Measurements from ENCODE around the gene MNAT1. TPM values are rescaled to one million over a fixed set of nuclear protein-coding genes. Genes with fewer than 3 reads are reported as not detected.

Gene MNAT1
- total RNA-seq, 1 donor: 71.7 TPM

- DNase-seq (ENCODE audit: low read depth): no peak
- no peak overlapping the region for H3K4me3 ChIP-seq (ENCODE audit: low read depth, low read length)
- TF ChIP-seq, protein P1, sequence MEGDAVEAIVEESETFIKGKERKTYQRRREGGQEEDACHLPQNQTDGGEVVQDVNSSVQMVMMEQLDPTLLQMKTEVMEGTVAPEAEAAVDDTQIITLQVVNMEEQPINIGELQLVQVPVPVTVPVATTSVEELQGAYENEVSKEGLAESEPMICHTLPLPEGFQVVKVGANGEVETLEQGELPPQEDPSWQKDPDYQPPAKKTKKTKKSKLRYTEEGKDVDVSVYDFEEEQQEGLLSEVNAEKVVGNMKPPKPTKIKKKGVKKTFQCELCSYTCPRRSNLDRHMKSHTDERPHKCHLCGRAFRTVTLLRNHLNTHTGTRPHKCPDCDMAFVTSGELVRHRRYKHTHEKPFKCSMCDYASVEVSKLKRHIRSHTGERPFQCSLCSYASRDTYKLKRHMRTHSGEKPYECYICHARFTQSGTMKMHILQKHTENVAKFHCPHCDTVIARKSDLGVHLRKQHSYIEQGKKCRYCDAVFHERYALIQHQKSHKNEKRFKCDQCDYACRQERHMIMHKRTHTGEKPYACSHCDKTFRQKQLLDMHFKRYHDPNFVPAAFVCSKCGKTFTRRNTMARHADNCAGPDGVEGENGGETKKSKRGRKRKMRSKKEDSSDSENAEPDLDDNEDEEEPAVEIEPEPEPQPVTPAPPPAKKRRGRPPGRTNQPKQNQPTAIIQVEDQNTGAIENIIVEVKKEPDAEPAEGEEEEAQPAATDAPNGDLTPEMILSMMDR (IDR thresholded peaks at IDR 0.05; ENCODE audit: insufficient read depth, low read depth, low read length): no peak
These were observed 65.8 kb downstream of the MNAT1 start for GRCh38 chr14:60800409-60800808.

- TF ChIP-seq, protein P1 (IDR thresholded peaks at IDR 0.05; ENCODE audit: insufficient read depth, low read depth, low read length): no peak
- no peak overlapping the region for H3K4me3 ChIP-seq (ENCODE audit: low read depth, low read length)
- no peak for DNase-seq (ENCODE audit: low read depth)
These were observed 69.3 kb downstream of the MNAT1 start for GRCh38 chr14:60803871-60804270.

- DNase-seq (ENCODE audit: low read depth): peak; percentile 12
- H3K4me3 ChIP-seq (ENCODE audit: low read depth, low read length): no peak overlapping the region
- TF ChIP-seq, protein P1 (IDR thresholded peaks at IDR 0.05; ENCODE audit: insufficient read depth, low read depth, low read length): no peak
These were observed 71.4 kb downstream of the MNAT1 start for GRCh38 chr14:60805841-60806430.

DNA sequence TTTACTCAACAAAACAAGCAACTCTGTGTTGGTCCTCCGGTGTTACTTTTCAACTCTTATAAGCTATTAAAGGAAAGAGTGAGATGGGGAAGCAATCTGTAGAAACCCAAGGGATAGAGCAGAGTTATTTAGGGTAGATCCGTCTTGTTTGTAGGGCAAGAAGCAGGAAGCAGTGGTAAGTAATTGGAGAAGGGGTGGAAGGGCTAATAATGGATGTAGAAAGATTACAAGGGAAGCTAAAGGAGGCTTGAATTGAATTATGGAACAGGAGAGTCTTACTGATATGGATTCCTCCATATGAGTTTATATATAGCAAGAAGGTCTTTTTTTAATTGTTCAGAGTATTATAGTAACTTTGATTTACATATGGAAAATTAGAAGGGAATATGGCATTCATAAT lies 72.7 kb downstream of the MNAT1 start:
- no peak for DNase-seq (ENCODE audit: low read depth)
- no peak overlapping the region for H3K4me3 ChIP-seq (ENCODE audit: low read depth, low read length)
- TF ChIP-seq, protein P1 (IDR thresholded peaks at IDR 0.05; ENCODE audit: insufficient read depth, low read depth, low read length): no peak

DNA sequence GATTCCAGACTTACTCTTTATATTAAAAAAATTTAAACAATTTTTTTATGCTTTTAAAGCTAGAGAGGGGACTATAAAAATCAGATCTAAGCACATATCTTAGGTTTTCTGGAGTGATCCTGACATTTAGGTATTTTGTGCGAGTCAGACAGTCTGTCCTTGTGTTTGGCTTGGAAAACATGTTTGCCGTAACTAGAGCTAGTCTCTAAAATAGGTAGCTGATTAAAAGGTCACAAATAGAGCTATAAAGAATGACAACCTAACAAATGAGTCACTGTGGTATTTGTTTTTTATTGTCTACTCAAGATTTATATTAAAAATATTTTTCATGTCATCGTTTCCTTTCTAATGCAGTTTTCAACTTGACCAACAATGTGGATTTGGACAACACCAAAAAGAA lies 73.4 kb downstream of the MNAT1 start:
- DNase-seq (ENCODE audit: low read depth): peak; percentile 2
- TF ChIP-seq, protein P1 (IDR thresholded peaks at IDR 0.05; ENCODE audit: insufficient read depth, low read depth, low read length): no peak
- H3K4me3 ChIP-seq (ENCODE audit: low read depth, low read length): no peak overlapping the region

DNA sequence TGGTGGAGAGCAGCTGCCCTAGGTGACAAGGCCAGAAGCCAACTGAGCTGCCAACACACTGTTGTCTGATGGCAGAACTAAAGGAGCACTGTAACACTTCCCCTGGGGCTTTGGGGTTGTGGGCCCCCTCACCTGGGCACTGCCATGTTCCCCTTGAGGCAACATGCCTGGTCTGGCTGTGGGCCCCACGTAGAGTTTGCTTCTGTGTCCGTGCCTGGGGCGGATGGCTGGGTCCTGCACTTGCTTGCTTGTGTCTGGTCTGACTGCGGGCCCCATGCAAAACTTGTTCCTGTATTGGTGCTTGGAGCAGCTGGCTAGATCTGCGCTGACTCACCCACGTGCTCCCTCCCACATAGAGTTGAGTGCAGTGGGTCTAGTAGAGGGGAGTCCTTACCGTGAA lies 78.4 kb downstream of the MNAT1 start:
- H3K4me3 ChIP-seq (ENCODE audit: low read depth, low read length): no peak overlapping the region
- TF ChIP-seq, protein P1 (IDR thresholded peaks at IDR 0.05; ENCODE audit: insufficient read depth, low read depth, low read length): no peak

DNA sequence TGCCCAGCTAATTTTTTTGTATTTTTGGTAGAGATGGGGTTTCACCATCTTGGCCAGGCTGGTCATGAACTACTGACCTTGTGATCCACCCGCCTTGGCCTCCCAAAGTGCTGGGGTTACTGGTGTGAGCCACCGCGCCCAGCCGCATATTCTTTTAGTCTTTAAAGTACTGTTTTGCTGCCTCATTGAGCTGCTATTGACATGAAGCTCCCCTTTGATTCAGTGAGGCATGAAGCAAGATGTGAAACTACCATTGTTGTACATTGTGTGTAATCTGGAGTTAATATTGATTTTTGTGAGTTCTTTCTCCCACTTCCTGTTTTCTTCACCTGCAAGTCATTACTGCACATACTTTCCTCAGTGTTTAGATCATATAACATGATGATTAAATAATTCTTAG lies 80.8 kb downstream of the MNAT1 start:
- H3K4me3 ChIP-seq (ENCODE audit: low read depth, low read length): no peak overlapping the region
- no peak for DNase-seq (ENCODE audit: low read depth)
- TF ChIP-seq, protein P1 (IDR thresholded peaks at IDR 0.05; ENCODE audit: insufficient read depth, low read depth, low read length): no peak

More for the DNA sequence above, 78.4 kb downstream of the MNAT1 start:
- DNase-seq (ENCODE audit: low read depth): no peak

All from fibroblast of villous mesenchyme (primary cell).